GM10266 (cell line): ENCODE data around the gene S100A7.
"Not testable (repeated sequence)": the region's sequence is repeated elsewhere in the genome, so short reads cannot be mapped to it uniquely, and the experiment has no call there.

ENCODE experiments used
- DNase-seq: peaks from one replicate; pipeline ENCODE4 v3.0.0; 2012; ENCODE audit errors: extremely low spot score
- CTCF ChIP-seq: IDR thresholded peaks from 2 replicates; pipeline ENCODE4 v1.5.1; 2012; ENCODE audit warnings: mild to moderate bottlenecking, low read depth; ENCODE audit not compliant: control insufficient read depth, insufficient read depth; ENCODE audit errors: missing control alignments

Gene S100A7

DNA sequence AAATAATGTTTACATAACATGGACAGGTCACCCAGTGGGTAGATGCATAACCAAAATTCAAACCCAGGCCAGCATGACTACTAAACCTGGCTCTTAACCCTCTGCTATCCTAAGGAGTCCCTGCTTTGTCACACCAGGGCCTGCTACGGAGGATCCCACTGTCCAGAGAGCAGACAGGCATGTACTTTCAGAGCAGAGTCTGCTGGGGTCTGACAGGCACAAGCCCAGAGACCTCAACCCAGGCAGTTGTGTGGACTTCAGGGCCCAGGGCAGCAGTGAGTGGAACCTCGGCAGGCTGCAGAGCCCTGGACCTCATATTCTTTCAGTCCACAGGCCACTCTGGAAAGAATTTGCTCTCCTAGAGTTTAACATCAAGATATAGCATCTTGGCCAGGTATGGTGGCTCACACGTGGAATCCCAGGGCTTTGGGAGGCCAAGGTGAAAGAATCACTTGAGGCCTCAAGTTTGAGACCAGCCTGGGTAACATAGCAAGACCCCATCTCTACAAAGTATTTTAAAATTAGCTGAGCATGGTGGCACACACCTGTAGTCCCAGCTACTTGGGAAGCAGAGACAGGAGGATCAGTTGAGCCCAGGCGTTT is 16.1 kb upstream of the S100A7 start:
- DNase-seq: no peak
- TF ChIP-seq CTCF: no peak

DNA sequence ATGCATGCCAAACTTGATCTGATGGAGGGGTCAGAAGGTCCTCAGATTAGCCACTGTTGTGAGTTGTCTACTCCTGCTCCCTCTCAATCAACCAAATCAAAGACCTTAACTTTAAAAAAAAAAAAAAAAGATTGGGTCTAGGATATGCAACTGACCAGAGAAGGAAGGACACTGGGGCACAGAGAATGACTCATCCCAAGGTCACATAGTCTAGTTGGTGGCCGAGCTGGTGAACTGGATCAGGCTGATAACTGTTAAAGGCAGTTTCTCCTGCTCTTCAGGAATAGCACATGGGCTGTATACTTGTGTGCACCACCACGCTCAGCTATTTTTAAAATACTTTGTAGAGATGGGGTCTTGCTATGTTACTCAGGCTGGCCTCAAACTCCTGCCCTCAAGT is 14.8 kb upstream of the S100A7 start:
- no peak for DNase-seq
- no peak for TF ChIP-seq CTCF

- no peak for TF ChIP-seq CTCF
Observed at GRCh38 chr1:153474347-153474746, 13.9 kb upstream of the S100A7 start.

GRCh38 chr1:153470707-153471106 is 10.3 kb upstream of the S100A7 start:
- DNase-seq: no peak
- no peak for TF ChIP-seq CTCF

More at GRCh38 chr1:153474347-153474746, 13.9 kb upstream of the S100A7 start:
- no peak for DNase-seq

GRCh38 chr1:153466908-153467307 is 6.5 kb upstream of the S100A7 start:
- no peak for DNase-seq
- no peak for TF ChIP-seq CTCF

GRCh38 chr1:153465811-153466636 is 5.6 kb upstream of the S100A7 start:
- peak; percentile 61 for DNase-seq
- peak; percentile 68 for TF ChIP-seq CTCF

DNA sequence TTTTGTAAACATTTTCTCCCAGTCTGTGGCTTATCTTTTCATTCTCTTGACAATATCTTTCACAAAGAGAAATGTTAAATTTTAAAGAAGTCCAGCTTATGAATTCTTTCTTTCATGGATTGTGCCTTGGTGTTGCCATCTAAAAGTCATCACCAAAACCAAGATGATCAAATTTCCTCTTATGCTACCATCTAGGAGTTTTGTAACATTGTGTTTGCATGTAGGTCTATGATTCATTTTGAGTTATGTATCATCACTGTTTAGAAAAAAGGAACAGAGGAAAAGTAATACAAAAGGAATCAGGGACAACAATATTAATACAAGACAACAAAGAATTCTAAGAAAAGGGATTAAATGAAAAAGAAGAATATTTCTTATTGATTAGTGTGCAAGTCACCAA is 2.3 kb upstream of the S100A7 start:
- DNase-seq: not testable (repeated sequence)
